Right atrium auricular region (tissue), 2 donors: Measurements from ENCODE around the gene OLFML2A. TPM values are rescaled to one million over a fixed set of nuclear protein-coding genes. Genes with fewer than 3 reads are reported as not detected.

ENCODE experiments used
- DNase-seq: peaks from one replicate; pipeline ENCODE4 v3.0.0-alpha.2; 2019; ENCODE audit warnings: low spot score
- H3K27ac ChIP-seq, 2 donors: fragments of 200-600 bp; sonication (generic); 1 replicate in 1 of 2; 2 replicates in 1 of 2; pipeline ENCODE4 v1.5.1; 2016 to 2019
- H3K27me3 ChIP-seq, 2 donors: fragments of 200-600 bp; sonication (generic); one replicate each; pipeline versions ENCODE4 v1.5.1 to v1.6.0; 2017 to 2019
- H3K36me3 ChIP-seq: fragments of 200-600 bp; sonication (generic); one replicate; pipeline ENCODE4 v1.5.1; 2016
- H3K4me1 ChIP-seq, 2 donors: fragments of 200-600 bp; sonication (generic); one replicate each; pipeline versions ENCODE4 v1.5.1 to v1.6.0; 2017 to 2019
- H3K4me3 ChIP-seq, 2 donors: fragments of 200-600 bp; sonication (generic); 1 replicate in 1 of 2; 2 replicates in 1 of 2; pipeline ENCODE4 v1.5.1; 2017 to 2019; ENCODE audit warnings: mild to moderate bottlenecking in 1 of 2, moderate library complexity in 1 of 2
- H3K9me3 ChIP-seq, 2 donors: fragments of 200-600 bp; sonication (generic); one replicate each; pipeline ENCODE4 v1.5.1; 2019
- total RNA-seq, 2 donors: library from RNA; depleted of rRNA; stranded (reverse); fragments of >200 nt; gene quantifications; one replicate each; pipeline ENCODE4 v1.1.0, GENCODE V29; 2016
- TF ChIP-seq, protein P1 (sequence below), 2 donors: fragments of 200-600 bp; sonication (generic); IDR thresholded peaks; one replicate each; pipeline ENCODE4 v1.5.1; 2019; ENCODE audit warnings: antibody characterized with exemption in 2 of 2

Gene OLFML2A
- total RNA-seq, 2 donors from 2014 or later, result 41.2 to 53.2 TPM

DNA sequence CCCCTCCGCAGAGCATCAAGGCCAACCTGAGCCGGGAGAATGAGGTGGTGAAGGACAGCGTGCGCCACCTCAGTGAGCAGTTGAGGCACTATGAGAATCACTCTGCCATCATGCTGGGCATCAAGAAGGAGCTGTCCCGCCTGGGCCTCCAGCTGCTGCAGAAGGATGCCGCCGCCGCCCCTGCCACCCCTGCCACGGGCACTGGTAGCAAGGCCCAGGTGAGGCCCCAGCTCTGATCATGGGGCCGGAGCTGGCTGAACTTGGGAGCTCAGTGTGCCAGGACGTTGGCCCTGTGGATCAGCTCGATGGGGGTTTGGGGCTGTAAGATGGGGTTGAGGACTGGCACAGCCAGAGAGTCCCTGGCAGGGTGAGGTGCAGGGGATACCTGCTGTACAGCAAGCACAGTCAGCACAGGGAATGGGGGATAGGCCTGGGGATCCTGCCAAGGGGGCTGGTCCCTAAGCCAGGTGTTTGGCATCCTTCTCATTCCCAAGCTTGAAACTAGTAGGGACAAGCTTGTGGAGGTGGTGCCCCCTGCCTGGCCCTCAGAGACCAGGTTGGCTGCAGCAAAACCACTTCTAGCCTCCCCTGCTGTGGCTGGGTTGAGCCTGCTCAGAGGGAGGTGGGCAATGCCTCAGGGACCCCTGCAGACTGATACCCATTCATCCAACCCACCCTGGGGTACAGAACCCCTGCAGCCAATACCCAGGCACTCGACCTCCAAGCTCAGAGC, 22.5 kb downstream of the OLFML2A start:
- TF ChIP-seq, protein P1, sequence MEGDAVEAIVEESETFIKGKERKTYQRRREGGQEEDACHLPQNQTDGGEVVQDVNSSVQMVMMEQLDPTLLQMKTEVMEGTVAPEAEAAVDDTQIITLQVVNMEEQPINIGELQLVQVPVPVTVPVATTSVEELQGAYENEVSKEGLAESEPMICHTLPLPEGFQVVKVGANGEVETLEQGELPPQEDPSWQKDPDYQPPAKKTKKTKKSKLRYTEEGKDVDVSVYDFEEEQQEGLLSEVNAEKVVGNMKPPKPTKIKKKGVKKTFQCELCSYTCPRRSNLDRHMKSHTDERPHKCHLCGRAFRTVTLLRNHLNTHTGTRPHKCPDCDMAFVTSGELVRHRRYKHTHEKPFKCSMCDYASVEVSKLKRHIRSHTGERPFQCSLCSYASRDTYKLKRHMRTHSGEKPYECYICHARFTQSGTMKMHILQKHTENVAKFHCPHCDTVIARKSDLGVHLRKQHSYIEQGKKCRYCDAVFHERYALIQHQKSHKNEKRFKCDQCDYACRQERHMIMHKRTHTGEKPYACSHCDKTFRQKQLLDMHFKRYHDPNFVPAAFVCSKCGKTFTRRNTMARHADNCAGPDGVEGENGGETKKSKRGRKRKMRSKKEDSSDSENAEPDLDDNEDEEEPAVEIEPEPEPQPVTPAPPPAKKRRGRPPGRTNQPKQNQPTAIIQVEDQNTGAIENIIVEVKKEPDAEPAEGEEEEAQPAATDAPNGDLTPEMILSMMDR (IDR thresholded peaks at IDR 0.05), result no peak
- Histone ChIP-seq H3K4me3 (no peak overlapping the region), H3K27me3 (no peaks in the 10 kb centered on the region), H3K27ac (no peak overlapping the region), H3K9me3 (no peaks in the 10 kb centered on the region), H3K4me1 (peaks cover 0 to 67% of the 10 kb centered on the region in 2 donors), H3K36me3 (no peaks in the 10 kb centered on the region)
- DNase-seq, result no peak

DNA sequence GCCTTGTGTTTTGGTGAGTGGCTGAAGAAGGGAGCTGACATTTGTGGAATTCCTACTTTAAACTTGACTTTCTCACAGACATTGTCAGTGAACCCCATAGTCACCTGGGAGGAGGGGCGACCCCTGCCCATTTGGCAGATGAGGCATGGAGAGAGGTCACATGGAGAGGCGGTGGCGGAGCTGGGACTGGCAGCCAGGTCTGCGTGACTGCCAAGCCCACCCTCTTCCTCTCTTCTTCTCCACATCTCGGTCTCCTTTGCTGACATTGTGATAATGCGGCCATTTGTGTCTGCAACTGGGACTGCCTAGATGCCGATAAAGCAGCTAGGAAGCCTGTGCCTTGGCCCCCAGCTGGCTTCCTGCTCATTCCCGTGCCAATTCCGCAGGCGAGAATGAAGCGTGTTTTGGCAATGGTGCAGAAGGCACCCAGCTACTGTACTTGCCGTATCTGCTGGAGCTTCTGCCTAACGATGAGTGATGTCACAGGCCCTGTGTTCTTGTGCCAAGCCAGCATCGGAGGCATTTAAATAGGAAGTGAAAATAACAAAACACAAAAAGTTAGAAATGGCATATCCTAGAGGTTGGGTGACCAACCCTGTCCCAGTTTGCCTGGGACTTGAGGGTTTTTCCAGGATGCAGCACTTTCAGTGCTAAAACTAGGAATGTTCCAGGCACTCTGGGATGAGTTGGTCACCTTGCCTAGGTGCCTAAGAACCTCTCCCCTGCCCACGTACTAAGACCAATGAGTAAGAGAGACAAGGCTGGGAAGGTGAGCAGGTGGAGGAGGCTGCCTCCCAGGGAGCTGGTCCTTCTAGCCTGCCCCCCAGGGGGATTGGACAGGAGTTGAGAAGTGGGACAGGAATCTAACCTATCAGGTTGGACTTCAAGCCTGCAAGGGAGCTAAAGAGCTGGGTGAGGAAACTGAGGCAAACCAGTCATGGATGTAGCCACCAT, 23.6 kb downstream of the OLFML2A start:
- Histone ChIP-seq H3K36me3 (no peaks in the 10 kb centered on the region), H3K9me3 (no peaks in the 10 kb centered on the region), H3K27me3 (no peaks in the 10 kb centered on the region), H3K4me3 (no peak overlapping the region), H3K27ac (no peak overlapping the region), H3K4me1 (peaks cover 0 to 58% of the 10 kb centered on the region in 2 donors)
- TF ChIP-seq, protein P1 (IDR thresholded peaks at IDR 0.05), result no peak
- DNase-seq, result no peak

DNA sequence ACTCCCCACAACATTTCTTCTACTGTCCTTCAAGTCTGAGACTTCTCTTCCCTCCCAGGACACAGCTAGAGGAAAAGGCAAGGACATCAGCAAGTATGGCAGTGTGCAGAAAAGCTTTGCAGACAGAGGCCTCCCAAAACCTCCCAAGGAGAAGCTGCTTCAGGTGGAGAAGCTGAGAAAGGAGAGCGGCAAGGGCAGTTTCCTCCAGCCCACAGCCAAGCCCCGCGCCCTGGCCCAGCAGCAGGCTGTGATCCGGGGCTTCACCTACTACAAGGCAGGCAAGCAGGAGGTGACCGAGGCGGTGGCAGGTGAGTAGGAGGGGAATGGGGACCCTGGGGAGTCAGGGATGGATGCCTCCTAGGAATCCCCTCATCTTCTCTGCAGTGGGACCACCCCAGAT, 24.4 kb downstream of the OLFML2A start:
- DNase-seq, result no peak
- Histone ChIP-seq H3K36me3 (no peaks in the 10 kb centered on the region), H3K27ac (no peak overlapping the region), H3K4me3 (no peak overlapping the region), H3K27me3 (no peaks in the 10 kb centered on the region), H3K4me1 (peaks cover 0 to 50% of the 10 kb centered on the region in 2 donors), H3K9me3 (no peaks in the 10 kb centered on the region)
- TF ChIP-seq, protein P1 (IDR thresholded peaks at IDR 0.05), result no peak

DNA sequence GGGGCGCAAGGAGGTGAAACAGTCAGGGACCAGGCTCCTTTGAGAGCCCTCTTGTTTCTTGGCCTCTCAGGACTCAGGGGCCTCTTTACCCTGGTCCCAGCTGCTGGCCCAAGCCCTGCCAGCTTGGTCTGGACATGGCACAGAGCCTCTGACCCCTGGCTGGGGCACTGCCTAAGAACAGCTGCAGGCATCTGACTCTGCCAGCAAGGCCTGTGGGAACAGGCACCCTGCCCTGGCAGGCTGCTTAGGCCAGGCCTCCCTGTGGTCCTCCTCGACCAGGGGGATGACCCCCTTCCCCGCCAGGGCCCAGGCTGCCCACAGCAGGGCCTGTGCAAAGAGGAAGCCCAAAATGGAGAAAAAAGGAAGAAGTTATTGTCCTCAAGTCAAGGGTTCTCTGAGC, 25.5 kb downstream of the OLFML2A start:
- no peaks in the 10 kb centered on the region for H3K36me3 ChIP-seq
- H3K27ac ChIP-seq, result no peak overlapping the region
- peaks cover 0 to 40% of the 10 kb centered on the region in 2 donors for H3K4me1 ChIP-seq
- H3K4me3 ChIP-seq, result no peak overlapping the region
- no peak for DNase-seq
- TF ChIP-seq, protein P1 (IDR thresholded peaks at IDR 0.05), result no peak
- no peaks in the 10 kb centered on the region for H3K9me3 ChIP-seq
- no peaks in the 10 kb centered on the region for H3K27me3 ChIP-seq

DNA sequence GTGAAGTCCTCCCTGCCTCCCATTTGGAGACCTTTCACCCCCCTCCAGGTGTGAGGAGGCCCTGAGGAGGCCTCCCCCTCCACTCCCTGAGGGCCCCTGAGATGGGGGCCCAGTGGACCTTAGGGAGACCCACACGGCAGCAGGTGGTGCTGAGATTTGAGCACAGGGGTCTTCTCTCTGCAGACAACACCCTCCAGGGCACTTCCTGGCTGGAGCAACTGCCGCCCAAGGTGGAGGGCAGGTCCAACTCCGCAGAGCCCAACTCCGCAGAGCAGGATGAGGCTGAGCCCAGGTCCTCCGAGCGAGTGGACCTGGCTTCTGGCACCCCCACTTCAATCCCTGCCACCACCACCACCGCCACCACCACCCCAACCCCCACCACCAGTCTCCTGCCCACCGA, 27.0 kb downstream of the OLFML2A start:
- Histone ChIP-seq H3K4me1 (peaks cover 0 to 29% of the 10 kb centered on the region in 2 donors), H3K9me3 (no peaks in the 10 kb centered on the region), H3K27me3 (no peaks in the 10 kb centered on the region), H3K4me3 (no peak overlapping the region), H3K27ac (no peak overlapping the region), H3K36me3 (no peaks in the 10 kb centered on the region)
- no peak for DNase-seq
- TF ChIP-seq, protein P1 (IDR thresholded peaks at IDR 0.05), result no peak
